ENCODE results near the gene TRIM75.

DNA sequence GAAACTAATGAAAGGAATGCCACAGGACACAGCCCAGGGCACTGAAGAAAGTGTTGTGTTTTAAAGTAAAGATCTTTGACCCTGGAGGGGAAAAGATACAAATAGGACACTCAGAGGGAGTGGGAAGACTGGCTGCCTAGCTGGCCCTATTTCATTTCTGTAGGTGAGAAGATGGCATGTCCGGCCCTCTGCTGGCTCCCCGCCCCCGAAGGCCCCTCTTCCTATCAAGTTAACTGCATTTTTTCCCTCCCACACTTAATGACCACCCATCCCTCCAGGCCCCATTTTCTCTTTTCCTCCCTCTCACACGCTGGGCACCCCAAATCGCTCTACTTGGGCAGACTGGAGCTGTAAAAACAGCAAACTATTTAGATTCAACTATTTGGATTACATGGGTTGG is 5.5 kb upstream of the TRIM75 start:
- TF ChIP-seq, protein P1, sequence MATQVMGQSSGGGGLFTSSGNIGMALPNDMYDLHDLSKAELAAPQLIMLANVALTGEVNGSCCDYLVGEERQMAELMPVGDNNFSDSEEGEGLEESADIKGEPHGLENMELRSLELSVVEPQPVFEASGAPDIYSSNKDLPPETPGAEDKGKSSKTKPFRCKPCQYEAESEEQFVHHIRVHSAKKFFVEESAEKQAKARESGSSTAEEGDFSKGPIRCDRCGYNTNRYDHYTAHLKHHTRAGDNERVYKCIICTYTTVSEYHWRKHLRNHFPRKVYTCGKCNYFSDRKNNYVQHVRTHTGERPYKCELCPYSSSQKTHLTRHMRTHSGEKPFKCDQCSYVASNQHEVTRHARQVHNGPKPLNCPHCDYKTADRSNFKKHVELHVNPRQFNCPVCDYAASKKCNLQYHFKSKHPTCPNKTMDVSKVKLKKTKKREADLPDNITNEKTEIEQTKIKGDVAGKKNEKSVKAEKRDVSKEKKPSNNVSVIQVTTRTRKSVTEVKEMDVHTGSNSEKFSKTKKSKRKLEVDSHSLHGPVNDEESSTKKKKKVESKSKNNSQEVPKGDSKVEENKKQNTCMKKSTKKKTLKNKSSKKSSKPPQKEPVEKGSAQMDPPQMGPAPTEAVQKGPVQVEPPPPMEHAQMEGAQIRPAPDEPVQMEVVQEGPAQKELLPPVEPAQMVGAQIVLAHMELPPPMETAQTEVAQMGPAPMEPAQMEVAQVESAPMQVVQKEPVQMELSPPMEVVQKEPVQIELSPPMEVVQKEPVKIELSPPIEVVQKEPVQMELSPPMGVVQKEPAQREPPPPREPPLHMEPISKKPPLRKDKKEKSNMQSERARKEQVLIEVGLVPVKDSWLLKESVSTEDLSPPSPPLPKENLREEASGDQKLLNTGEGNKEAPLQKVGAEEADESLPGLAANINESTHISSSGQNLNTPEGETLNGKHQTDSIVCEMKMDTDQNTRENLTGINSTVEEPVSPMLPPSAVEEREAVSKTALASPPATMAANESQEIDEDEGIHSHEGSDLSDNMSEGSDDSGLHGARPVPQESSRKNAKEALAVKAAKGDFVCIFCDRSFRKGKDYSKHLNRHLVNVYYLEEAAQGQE (IDR thresholded peaks at IDR 0.05; ENCODE audit: low read depth) = no peak
- TF ChIP-seq TCF12 (IDR thresholded peaks at IDR 0.05; ENCODE audit: low read depth) (no peak), EP300 (IDR thresholded peaks at IDR 0.05; ENCODE audit: borderline replicate concordance) (no peak), ZBTB7A (IDR thresholded peaks at IDR 0.05; ENCODE audit: low read depth) (no peak), CEBPB (IDR thresholded peaks at IDR 0.05) (no peak), TEAD4 (IDR thresholded peaks at IDR 0.05) (no peak), RAD21 (IDR thresholded peaks at IDR 0.05; ENCODE audit: low read depth) (no peak)
- TF ChIP-seq, protein P2, sequence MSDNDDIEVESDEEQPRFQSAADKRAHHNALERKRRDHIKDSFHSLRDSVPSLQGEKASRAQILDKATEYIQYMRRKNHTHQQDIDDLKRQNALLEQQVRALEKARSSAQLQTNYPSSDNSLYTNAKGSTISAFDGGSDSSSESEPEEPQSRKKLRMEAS (IDR thresholded peaks at IDR 0.05) = no peak
- TF ChIP-seq, protein P3, sequence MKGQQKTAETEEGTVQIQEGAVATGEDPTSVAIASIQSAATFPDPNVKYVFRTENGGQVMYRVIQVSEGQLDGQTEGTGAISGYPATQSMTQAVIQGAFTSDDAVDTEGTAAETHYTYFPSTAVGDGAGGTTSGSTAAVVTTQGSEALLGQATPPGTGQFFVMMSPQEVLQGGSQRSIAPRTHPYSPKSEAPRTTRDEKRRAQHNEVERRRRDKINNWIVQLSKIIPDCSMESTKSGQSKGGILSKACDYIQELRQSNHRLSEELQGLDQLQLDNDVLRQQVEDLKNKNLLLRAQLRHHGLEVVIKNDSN (IDR thresholded peaks at IDR 0.05) = no peak
